Ovary (tissue), 3 donors: Measurements from ENCODE around the gene DCAF4.

Experiments
- EP300 ChIP-seq: sonication (generic); formaldehyde crosslinking; IDR thresholded peaks from one replicate; pipeline ENCODE4 v1.6.1; 2017; ENCODE audit warnings: antibody characterized with exemption
- POLR2A ChIP-seq: fragments of 450-650 bp; IDR thresholded peaks from one replicate; pipeline ENCODE4 v1.6.1; 2017; ENCODE audit warnings: antibody characterized with exemption, mild to moderate bottlenecking, moderate library complexity
- TF ChIP-seq, protein P1 (sequence below), 3 donors: fragments of 450-650 bp in 2 of 3; fragments of 200-600 bp in 1 of 3; IDR thresholded peaks; one replicate each; pipeline versions ENCODE4 v1.5.1 to v1.8.0; 2016 to 2022; ENCODE audit warnings: antibody characterized with exemption in 3 of 3, mild to moderate bottlenecking in 1 of 3
- donor health status: DM: no; HTN: no; CAD: no.

GRCh38 chr14:72893636-72894322, 32.5 kb upstream of the DCAF4 start, which contains the start of gene DPF3:
- TF ChIP-seq, protein P1, sequence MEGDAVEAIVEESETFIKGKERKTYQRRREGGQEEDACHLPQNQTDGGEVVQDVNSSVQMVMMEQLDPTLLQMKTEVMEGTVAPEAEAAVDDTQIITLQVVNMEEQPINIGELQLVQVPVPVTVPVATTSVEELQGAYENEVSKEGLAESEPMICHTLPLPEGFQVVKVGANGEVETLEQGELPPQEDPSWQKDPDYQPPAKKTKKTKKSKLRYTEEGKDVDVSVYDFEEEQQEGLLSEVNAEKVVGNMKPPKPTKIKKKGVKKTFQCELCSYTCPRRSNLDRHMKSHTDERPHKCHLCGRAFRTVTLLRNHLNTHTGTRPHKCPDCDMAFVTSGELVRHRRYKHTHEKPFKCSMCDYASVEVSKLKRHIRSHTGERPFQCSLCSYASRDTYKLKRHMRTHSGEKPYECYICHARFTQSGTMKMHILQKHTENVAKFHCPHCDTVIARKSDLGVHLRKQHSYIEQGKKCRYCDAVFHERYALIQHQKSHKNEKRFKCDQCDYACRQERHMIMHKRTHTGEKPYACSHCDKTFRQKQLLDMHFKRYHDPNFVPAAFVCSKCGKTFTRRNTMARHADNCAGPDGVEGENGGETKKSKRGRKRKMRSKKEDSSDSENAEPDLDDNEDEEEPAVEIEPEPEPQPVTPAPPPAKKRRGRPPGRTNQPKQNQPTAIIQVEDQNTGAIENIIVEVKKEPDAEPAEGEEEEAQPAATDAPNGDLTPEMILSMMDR (IDR thresholded peaks at IDR 0.05) = no peak
- TF ChIP-seq POLR2A (no peak), EP300 (no peak)
